ENCODE results near the gene GSG1L. TPM values are rescaled to one million over a fixed set of nuclear protein-coding genes. Genes with fewer than 3 reads are reported as not detected.

GSG1L gene
- polyA plus RNA-seq, 3 donors, result not detected

DNA sequence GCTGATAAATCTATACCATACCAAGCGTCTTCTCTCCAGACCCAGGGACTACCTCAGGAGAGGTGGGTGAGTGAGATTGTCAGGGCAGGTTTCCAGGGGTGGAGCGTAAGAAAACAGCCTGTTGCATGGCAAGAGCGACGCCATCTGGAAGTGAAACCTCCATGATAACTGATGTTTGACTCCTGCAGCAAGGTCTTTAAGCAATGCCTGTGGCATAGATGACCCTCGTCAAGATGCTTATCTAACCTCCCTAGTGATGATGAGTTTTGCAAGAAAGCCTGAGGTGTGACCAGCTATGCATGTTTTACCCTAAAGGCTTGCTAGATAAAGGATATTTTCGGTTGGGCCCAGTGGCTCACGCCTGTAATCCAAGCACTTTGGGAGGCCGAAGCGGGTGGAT is 71.6 kb downstream of the GSG1L start:
- H3K4me1 ChIP-seq (ENCODE audit: control insufficient read depth in 1 of 2, insufficient read depth in 2 of 2, low read length in 2 of 2), result peaks cover 0 to 2% of the 10 kb centered on the region in 2 donors
- Mint-ChIP-seq H3K4me1 (no peaks in the 10 kb centered on the region), H3K9me3 (peaks cover 2 to 14% (median 7%) of the 10 kb centered on the region in 7 donors), H3K36me3 (no peaks in the 10 kb centered on the region), H3K27ac (no peak overlapping the region), H3K27me3 (ENCODE audit: low read depth in 3 of 3) (peaks cover 2% of the 10 kb centered on the region in 3 donors), H3K4me3 (no peak overlapping the region)
- no peaks in the 10 kb centered on the region for H3K27me3 ChIP-seq (ENCODE audit: control insufficient read depth in 2 of 2, insufficient read depth in 2 of 2, low read length in 2 of 2)
- no peak overlapping the region for H2AFZ ChIP-seq (ENCODE audit: insufficient read depth, low read depth, low read length, poor library complexity, severe bottlenecking)
- no peak for DNase-seq
- H3K27ac ChIP-seq (ENCODE audit: low read depth in 1 of 2, low read length in 2 of 2), result no peak overlapping the region
- TF ChIP-seq, protein P1, sequence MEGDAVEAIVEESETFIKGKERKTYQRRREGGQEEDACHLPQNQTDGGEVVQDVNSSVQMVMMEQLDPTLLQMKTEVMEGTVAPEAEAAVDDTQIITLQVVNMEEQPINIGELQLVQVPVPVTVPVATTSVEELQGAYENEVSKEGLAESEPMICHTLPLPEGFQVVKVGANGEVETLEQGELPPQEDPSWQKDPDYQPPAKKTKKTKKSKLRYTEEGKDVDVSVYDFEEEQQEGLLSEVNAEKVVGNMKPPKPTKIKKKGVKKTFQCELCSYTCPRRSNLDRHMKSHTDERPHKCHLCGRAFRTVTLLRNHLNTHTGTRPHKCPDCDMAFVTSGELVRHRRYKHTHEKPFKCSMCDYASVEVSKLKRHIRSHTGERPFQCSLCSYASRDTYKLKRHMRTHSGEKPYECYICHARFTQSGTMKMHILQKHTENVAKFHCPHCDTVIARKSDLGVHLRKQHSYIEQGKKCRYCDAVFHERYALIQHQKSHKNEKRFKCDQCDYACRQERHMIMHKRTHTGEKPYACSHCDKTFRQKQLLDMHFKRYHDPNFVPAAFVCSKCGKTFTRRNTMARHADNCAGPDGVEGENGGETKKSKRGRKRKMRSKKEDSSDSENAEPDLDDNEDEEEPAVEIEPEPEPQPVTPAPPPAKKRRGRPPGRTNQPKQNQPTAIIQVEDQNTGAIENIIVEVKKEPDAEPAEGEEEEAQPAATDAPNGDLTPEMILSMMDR (IDR thresholded peaks at IDR 0.05), result no peak
- H3K9me3 ChIP-seq (replicated peaks in 1 of 2; ENCODE audit: control insufficient read depth in 1 of 2, insufficient read depth in 1 of 2, low read length in 2 of 2), result peaks cover 0 to 11% of the 10 kb centered on the region in 2 donors
- H3K9ac ChIP-seq (ENCODE audit: insufficient read depth, low read length, poor library complexity, severe bottlenecking), result no peak overlapping the region
- H4K20me1 ChIP-seq (ENCODE audit: insufficient read depth, low read length), result no peaks in the 10 kb centered on the region
- no peaks in the 10 kb centered on the region for H3K79me2 ChIP-seq (ENCODE audit: insufficient read depth, low read length)
- H3K36me3 ChIP-seq (replicated peaks in 1 of 2; ENCODE audit: control insufficient read depth in 1 of 2, insufficient read depth in 2 of 2, low read length in 2 of 2), result no peaks in the 10 kb centered on the region
- no peak overlapping the region for H3K4me3 ChIP-seq (replicated peaks in 1 of 3; ENCODE audit: low read depth in 2 of 3, low read length in 3 of 3)
- H3K4me2 ChIP-seq (replicated peaks; ENCODE audit: extremely low read depth, low read length, poor library complexity, severe bottlenecking), result no peak overlapping the region
- 70% methylated on average over 3 of the region's 9 CpGs for WGBS (ENCODE audit: insufficient coverage)
- intact Hi-C loops (cut with micrococcal nuclease), result no loop called here

DNA sequence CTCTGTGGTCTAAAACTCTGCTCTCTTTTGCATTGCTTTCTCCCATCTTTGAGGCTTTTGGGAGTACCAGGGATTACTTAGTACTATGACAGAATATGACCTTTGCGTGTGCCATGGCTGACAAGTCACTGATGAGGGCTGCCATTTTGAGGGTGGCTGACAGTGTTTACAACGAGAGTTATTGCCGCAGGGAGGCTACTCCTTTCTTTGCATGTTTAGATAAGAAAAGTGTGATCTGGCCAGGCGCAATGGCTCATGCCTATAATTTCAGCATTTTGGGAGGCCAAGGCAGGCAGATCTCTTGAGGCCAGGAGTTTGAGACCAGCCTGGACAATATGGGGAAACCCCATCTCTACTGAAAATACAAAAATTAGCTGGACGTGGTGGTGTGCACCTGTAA is 77.5 kb downstream of the GSG1L start:
- peaks cover 0 to 7% (median 4%) of the 10 kb centered on the region in 7 donors for H3K9me3 Mint-ChIP-seq
- TF ChIP-seq, protein P1 (IDR thresholded peaks at IDR 0.05), result no peak
- Histone ChIP-seq H3K4me1 (ENCODE audit: control insufficient read depth in 1 of 2, insufficient read depth in 2 of 2, low read length in 2 of 2) (no peaks in the 10 kb centered on the region), H3K9me3 (replicated peaks in 1 of 2; ENCODE audit: control insufficient read depth in 1 of 2, insufficient read depth in 1 of 2, low read length in 2 of 2) (no peaks in the 10 kb centered on the region), H3K27ac (ENCODE audit: low read depth in 1 of 2, low read length in 2 of 2) (no peak overlapping the region), H3K79me2 (ENCODE audit: insufficient read depth, low read length) (no peaks in the 10 kb centered on the region), H3K27me3 (ENCODE audit: control insufficient read depth in 2 of 2, insufficient read depth in 2 of 2, low read length in 2 of 2) (no peaks in the 10 kb centered on the region), H3K9ac (ENCODE audit: insufficient read depth, low read length, poor library complexity, severe bottlenecking) (no peak overlapping the region), H3K4me2 (replicated peaks; ENCODE audit: extremely low read depth, low read length, poor library complexity, severe bottlenecking) (no peak overlapping the region), H2AFZ (ENCODE audit: insufficient read depth, low read depth, low read length, poor library complexity, severe bottlenecking) (no peak overlapping the region), H3K36me3 (replicated peaks in 1 of 2; ENCODE audit: control insufficient read depth in 1 of 2, insufficient read depth in 2 of 2, low read length in 2 of 2) (no peaks in the 10 kb centered on the region), H3K4me3 (replicated peaks in 1 of 3; ENCODE audit: low read depth in 2 of 3, low read length in 3 of 3) (no peak overlapping the region), H4K20me1 (ENCODE audit: insufficient read depth, low read length) (no peaks in the 10 kb centered on the region)
- H3K27ac Mint-ChIP-seq, result no peak overlapping the region
- peaks cover 4 to 11% (median 5%) of the 10 kb centered on the region in 3 donors for H3K27me3 Mint-ChIP-seq (ENCODE audit: low read depth in 3 of 3)
- H3K36me3 Mint-ChIP-seq, result no peaks in the 10 kb centered on the region
- 91% methylated on average over 5 of the region's 5 CpGs for WGBS (ENCODE audit: insufficient coverage)
- intact Hi-C loops (cut with micrococcal nuclease), result no loop called here
- DNase-seq, result no peak
- no peak overlapping the region for H3K4me3 Mint-ChIP-seq
- H3K4me1 Mint-ChIP-seq, result no peaks in the 10 kb centered on the region

All from CD14-positive monocyte (primary cell).